Omental fat pad (tissue), 4 donors: ENCODE measurements around the gene RPL23. TPM values are rescaled to one million over a fixed set of nuclear protein-coding genes. Genes with fewer than 3 reads are reported as not detected.

ENCODE experiments used
- ATAC-seq: fragments of 150-250 bp; one replicate; pipeline ENCODE4 v1.9.1; 2016; ENCODE audit warnings: mild to moderate bottlenecking, moderate library complexity; ENCODE audit not compliant: low FRiP score
- DNase-seq: peaks from one replicate; pipeline ENCODE4 v3.0.0-alpha.2; 2019; ENCODE audit warnings: low spot score
- total RNA-seq, 4 donors: library from RNA; depleted of rRNA; stranded (reverse); fragments of >200 nt; gene quantifications; one replicate each; pipeline ENCODE4 v1.1.0, GENCODE V29; 2016
- TF ChIP-seq, protein P1 (sequence below), 3 donors: fragments of 450-650 bp; IDR thresholded peaks; one replicate each; pipeline ENCODE4 v1.5.1; 2016 to 2017; ENCODE audit warnings: antibody characterized with exemption in 3 of 3, mild to moderate bottlenecking in 3 of 3, moderate library complexity in 2 of 3

RPL23 gene
- total RNA-seq, 4 donors from 2014 or later = 1,566 to 2,133 (median 2,034) TPM

DNA sequence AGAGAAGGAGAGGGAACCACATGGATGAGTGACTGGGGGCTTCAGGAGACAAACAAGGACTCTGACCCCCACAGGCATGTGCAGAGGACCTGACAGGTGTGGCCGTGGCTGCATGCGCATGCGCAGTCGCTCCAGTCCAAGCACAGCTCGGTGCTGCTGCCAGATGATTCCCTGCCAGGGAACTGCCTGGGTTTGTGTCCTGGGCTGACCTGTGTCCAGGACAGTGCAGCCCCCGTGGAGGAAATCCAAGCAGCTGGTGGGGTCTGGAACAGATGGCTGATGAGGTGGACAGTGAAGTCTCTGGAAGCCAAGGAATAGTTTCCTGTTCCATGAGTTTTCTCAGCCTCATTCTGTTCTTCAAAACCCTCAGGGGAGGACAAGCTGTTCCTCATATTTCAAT, 43.7 kb upstream of the RPL23 start:
- TF ChIP-seq, protein P1, sequence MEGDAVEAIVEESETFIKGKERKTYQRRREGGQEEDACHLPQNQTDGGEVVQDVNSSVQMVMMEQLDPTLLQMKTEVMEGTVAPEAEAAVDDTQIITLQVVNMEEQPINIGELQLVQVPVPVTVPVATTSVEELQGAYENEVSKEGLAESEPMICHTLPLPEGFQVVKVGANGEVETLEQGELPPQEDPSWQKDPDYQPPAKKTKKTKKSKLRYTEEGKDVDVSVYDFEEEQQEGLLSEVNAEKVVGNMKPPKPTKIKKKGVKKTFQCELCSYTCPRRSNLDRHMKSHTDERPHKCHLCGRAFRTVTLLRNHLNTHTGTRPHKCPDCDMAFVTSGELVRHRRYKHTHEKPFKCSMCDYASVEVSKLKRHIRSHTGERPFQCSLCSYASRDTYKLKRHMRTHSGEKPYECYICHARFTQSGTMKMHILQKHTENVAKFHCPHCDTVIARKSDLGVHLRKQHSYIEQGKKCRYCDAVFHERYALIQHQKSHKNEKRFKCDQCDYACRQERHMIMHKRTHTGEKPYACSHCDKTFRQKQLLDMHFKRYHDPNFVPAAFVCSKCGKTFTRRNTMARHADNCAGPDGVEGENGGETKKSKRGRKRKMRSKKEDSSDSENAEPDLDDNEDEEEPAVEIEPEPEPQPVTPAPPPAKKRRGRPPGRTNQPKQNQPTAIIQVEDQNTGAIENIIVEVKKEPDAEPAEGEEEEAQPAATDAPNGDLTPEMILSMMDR (IDR thresholded peaks at IDR 0.05) = no peak
- DNase-seq (no peak), ATAC-seq (no peak)

DNA sequence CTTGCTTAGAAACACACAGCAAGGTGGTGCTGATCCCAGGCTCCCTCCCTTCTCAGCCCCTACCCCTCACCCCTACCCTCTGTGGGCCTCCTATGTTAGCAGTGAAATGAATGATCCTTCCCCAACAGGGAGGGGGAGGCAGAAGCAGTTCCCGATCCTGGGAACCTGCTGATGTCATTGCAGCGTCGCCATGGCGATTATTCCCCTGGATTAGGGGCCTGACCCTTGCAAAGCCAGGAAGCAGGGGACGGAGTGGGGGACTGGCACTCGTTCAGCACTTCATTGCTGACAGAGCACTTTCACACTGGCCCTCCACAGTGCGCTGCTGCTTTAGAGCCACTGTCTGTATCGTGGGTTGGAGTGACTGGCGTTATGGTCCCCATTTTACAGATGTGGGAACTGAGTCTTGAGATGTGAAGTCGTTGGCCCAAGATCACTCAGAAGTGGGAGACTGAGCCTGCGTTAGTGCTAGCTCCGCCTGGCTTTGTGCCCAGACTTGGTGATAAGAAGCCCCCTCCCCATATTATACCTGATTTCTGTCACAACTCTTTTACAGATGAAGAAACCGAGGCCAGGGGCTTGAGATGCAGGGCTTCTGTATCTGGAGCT, 42.9 kb upstream of the RPL23 start:
- TF ChIP-seq, protein P1 (IDR thresholded peaks at IDR 0.05) = no peak
- DNase-seq (no peak), ATAC-seq (no peak)

DNA sequence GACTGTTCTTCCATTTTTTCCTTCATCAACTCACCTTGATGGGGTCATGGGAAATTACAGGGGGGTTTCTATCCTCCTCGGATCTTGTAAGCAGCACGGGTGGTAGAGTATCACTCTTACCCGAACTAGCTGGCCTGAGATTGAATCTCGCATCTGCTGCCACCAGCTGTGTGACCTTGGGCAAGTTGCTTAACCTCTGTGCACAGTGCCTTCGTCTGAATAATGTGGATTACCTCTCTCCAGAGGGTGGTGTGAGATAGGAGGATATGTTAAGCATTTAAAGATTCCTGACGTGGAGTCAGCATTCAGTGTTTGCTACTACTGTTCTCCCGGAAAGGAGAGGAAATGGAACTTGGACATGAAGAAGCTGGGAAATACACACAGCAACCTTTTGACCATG, 40.8 kb upstream of the RPL23 start:
- DNase-seq (no peak), ATAC-seq (no peak)
- TF ChIP-seq, protein P1 (IDR thresholded peaks at IDR 0.05) = no peak

DNA sequence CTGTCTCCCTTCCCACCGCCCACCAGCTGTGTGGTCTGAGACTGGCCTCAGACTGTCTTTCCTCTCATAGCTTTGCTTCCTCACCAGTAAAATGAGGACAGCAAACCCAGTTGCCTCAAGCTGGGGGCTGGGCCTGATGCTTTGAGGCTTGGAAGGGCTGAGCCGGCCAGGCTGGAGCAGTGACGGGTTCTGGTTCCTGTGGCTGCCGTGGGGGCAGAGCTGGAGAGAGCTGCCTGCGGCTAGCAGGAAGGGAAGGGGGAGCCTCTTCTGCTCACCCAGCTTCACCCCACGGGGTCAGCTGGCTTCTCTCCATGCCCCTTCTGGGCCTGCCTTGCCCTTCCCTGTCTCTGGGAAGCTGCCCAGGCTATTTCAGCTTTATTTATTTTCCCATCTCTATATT, 40.1 kb upstream of the RPL23 start:
- ATAC-seq (no peak), DNase-seq (no peak)
- TF ChIP-seq, protein P1 (IDR thresholded peaks at IDR 0.05) = no peak

DNA sequence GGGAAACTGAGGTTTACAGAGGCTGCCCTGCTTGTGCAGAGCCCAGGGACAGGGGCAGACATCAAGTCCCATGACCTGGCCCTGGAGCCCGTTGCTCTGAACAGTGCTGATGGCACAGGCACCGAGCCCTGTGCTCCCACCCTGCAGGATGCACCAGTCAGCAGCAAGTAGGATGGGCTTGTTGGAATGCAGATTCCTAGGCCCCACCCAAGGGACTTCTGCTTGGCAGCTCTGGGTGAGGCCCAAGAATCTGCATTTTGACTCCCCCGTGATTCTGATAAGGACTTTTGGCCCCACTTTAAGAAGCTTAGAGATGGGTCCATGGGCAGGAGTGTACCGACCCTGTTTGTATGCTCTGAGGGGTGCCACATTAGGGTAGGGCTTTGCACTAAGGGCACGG, 39.6 kb upstream of the RPL23 start:
- ATAC-seq = no peak
- TF ChIP-seq, protein P1 (IDR thresholded peaks at IDR 0.05) = no peak
- DNase-seq = no peak

DNA sequence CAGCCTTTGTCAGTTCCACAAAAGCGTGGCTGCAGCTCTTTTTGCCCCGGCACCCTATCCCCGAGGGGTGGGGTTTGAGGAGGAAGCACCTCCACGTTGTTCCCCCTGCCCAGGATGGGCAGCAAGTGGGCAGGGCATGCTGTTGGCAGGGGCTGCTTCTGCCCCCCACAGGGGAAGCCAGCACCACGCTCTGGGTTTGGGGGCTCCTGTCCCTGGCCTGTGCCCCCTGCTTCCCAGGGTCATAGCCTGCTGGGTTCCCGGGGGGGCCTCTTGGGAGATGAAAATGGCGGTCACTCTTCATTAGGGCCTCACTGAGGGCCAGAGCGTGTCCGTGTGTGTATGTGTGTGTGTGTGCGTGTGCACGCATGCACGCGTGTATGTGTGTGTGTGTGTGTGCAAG, 39.1 kb upstream of the RPL23 start:
- TF ChIP-seq, protein P1 (IDR thresholded peaks at IDR 0.05) = no peak
- DNase-seq (no peak), ATAC-seq (no peak)

DNA sequence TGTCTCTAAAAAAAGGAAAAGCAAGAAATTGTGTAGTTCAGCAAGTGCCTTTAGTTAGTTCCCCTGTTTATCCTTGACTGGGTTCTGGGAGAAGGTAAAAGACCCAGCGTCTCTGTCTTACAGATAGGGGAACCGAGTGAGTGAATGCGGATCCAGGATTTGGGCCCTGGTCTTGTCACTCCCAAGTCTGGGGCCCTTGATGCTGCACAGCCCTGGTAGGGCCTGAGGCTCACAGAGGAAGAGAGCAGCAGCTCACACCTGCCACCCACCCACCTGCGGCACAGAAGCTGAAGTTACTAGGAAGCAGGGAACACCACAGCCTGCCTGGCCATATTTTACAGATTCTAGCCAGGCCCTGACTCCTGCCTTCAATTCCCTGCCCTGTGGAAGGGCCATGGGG, 38.6 kb upstream of the RPL23 start:
- TF ChIP-seq, protein P1 (IDR thresholded peaks at IDR 0.05) = no peak
- no peak for DNase-seq
- no peak for ATAC-seq
